HS-27A (cell line): Measurements from ENCODE around the gene UST.

ENCODE experiments used
- DNase-seq: peaks from one replicate; pipeline ENCODE4 v3.0.0-alpha.2; 2012; ENCODE audit warnings: low read depth, missing footprints

The UST gene, protein sequence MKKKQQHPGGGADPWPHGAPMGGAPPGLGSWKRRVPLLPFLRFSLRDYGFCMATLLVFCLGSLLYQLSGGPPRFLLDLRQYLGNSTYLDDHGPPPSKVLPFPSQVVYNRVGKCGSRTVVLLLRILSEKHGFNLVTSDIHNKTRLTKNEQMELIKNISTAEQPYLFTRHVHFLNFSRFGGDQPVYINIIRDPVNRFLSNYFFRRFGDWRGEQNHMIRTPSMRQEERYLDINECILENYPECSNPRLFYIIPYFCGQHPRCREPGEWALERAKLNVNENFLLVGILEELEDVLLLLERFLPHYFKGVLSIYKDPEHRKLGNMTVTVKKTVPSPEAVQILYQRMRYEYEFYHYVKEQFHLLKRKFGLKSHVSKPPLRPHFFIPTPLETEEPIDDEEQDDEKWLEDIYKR

DNA sequence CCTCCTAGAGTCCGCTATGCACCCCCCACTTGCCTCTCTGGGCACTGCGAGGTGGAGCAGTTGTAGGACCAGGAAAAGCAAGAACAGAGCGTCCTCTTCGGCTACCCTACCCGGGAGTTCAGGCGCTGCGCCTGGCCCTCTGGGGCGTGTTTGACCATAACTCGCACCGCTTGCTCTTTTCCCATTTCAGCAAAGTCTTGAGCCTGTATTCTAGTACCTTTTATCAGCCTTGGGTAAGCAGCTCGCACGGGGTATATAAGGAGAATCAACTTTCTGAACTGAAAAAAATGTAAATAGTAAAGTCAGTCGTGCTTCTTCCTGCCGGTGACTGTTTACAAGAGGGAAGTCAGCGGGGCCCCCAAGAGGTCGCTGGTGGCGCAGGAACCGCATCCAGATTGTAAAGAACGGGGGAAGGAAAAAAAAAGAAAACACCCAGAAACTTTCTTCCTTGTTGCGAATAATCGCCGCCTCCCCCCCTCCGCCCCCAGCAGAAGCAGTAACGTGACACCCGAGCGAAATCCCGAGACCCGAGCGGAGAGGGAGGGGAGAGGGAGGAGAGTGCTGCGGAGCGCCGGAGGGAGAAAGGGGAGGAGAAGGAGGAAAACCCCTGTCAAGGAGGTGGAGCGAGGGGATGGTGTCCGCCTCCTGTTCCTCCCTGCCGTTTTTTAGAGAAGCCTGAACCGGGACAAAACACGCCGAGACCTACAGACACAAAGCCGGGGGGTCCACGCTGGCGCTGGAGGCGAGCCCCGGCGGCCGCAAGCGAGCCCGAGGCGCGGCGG lies at the start of gene UST:
Gene UST (plus strand): TSS at position 668 of the 782 bp plus-strand sequence. CDS start 401 bp downstream, outside the sequence.
- peak; percentile 64 for DNase-seq

DNA sequence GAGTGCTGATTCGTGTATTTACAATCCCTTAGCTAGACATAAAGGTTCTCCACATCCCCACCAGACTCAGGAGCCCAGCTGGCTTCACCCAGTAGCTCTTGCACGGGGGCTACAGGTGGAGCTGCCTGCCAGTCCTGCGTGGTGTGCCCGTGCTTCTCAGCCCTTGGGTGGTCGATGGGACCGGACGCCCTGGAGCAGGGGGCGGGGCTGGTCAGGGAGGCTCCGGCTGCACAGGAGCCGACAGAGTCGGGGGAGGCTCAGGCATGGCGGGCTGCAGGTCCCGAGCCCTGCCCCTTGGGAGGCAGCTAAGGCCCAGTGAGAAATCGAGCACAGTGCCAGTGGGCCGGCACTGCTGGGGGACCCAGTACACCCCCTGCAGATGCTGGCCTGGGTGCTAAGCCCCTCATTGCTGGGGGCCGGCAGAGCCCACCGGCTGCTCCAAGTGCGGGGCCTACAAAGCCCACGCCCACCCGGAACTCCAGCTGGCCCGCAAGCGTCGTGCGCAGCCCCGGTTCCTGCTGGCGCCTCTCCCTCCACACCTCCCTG lies 48.9 kb upstream of the UST start:
- no peak for DNase-seq

DNA sequence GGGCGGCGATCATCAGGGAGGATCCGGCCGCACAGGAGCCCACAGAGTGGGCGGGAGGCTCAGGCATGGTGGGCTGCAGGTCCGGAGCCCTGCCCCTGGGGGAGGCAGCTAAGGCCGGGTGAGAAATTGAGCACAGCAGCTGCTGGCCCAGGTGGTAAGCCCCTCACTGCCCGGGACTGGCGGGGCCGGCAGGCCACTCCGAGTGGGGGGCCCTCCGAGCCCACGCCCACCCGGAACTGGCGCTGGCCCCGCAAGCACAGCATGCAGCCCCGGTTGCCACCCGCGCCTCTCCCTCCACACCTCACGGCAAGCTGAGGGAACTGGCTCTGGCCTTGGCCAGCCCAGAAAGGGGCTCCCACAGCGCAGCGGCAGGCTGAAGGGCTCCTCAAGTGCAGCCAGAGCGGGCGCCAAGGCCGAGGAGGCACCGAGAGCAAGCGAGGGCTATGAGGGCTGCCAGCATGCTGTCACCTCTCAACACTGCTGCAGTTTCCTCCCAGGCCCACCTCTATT lies 48.1 kb upstream of the UST start:
- DNase-seq: no peak

DNA sequence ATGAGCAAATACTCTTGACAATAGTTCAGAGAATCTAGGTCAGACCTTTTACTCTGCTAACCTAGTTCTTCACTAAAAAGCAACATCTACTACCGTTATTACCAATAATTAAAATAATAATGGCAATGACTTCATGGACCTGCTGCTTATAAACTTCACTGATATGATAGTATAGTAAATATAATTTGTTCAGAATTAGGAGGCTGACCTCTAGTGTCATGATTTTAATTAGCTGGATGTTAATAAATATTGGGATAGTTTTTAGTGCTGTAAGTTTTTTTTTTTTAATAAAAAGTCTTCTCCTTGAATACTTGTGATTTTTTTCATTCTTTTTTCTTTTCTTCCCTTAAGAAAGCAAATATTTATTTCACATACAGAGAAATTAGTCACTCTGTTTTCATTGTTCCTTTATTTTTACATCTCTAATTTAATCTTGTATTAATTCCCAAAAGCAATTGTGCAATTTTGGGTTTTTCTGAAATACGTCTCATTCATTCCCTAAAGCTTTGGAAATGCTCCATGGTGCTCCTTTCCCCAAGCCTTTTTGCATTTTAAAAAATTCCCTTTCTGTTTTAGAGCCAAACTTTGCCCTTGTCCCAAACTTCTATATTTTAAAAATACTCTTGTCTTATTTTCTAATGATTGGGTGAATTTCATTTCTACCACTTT lies 46.6 kb upstream of the UST start:
- no peak for DNase-seq

DNA sequence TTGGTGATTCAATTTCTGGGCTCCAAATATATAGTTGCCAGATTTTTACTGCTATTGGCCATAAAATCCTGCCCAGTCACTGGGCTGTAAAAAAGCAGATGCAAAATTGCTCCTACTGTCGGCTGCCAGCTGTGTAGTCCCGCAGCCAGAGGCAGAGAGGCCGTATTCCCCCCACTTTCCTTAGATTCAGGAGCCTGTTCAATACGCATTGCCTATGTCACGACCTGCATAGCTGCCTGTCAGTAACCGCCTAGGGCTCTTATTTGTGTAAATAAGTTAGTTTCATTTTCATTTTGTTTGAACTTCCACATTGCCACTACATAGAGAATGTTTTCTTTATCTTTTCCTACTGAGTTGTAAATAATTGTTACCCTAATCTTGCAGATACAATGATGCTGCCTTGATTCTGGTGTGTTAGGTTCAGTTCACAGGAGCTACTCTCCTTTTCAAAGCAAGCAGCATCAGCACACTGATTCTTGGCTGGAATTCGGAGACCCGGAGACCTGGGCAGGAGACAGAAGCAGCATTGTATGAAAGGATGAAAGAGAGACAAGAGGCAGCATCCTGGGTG lies 46.0 kb upstream of the UST start:
- DNase-seq: no peak

DNA sequence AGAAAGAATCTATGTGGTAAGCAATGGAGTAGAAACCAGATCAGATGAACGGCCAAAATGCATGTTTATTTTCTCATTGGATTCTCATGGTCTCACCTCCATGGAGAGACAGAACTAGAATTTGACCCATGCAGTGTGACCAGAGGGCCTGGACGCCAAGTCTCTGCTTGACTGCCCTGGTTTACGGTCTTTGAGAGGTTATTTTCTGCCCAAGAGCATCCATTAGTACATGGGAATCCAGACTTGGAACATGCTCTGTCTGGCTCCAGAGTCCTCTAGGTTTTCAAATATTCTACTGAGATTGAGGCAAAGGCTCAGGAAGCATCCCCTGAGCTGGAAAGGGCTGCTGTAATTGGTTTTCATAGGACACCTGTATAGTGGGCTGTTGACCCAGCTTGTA lies 45.5 kb upstream of the UST start:
- DNase-seq: no peak

DNA sequence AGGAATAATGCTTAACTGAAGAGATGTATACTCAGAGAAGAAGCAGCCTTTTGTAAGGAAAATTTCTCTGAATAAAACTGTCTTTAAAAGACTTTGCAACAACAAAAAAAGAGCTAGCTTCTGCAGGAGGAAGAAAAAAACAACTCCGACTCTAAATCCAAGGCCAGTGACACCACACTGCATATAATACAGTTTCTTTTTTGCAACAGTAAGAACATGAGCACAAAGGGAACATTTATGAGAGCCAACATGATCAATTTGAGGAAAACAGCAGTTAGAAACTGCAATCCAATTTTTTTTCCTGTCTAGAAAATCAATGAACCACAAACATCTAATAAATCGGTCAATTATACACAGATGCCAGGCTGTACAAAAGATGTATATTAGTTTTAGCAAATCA lies 42.9 kb upstream of the UST start:
- no peak for DNase-seq

DNA sequence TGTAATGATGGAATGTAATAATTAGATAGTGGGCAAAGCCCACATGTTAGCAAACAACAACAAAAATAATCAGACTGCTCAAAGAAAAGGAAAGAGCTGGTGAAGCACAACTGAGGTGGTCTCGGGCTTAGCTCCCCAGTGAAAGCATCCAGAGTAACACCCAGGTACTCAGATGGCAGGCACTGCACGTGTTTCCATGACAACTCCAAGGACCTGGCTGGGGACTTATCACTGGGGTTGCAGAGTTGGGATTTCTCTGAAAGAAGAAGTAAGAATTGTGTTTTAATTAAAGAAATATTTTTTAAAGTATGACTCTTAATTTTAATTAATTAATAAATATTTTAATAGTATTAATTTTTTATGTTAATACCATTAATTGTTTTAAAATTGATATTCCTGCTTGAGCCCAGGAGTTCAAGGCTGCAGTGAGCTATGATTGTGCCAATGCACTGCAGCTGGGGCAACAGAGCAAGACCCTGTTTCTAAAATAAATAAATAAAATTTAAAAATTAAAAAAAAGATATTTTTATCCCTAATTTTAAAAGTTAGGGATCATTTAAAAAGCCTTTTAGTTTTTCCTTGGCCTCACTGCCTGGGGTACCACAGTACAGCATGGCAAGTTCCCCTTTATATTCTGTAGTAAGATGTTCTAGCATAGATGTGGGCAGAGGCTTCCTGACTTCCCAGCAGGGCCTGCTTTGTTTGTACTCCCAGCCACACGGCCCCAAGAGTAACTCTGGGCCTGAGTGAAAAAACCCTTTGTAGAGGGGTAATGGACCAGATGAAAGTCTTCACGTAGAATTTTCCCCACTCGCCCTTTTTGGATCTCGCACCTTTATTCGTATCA lies 42.2 kb upstream of the UST start:
- no peak for DNase-seq

DNA sequence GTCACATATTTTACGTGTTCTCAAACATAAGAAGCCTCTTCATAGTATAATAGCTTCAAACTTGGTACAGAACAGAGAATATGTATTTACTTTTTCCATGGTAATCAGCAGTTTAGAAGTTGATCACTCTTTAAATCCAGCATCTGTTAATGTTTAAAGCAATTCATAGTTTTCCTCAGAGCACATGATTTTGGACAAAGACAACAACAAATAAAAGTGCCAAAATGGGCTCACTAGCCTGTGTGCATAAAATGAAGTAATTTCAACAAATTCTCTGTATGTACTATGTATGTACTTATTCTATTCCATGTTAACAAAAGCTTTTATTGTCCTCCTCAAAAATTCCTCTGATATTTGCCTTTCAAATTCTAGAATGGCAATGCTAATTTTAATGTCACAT lies 38.1 kb upstream of the UST start:
- DNase-seq: no peak

DNA sequence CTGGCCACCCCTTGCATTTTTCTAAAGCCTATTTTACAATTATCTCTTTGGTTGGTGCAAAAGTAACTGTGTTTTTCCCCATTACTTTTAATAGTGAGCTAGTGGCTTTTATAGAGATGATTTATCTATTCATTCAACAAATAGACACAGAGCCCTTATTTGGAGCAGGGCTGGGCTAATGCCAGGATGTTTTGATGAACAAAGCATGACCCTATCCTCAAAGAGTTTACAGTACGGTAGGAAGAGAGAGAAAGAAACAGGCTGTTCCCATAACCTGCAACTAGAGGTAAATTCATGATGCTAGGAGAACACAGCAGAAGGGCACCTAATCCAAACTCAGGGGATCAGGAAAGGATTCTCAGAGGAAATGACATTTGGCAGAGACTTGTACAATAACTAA lies 37.3 kb upstream of the UST start:
- DNase-seq: no peak

DNA sequence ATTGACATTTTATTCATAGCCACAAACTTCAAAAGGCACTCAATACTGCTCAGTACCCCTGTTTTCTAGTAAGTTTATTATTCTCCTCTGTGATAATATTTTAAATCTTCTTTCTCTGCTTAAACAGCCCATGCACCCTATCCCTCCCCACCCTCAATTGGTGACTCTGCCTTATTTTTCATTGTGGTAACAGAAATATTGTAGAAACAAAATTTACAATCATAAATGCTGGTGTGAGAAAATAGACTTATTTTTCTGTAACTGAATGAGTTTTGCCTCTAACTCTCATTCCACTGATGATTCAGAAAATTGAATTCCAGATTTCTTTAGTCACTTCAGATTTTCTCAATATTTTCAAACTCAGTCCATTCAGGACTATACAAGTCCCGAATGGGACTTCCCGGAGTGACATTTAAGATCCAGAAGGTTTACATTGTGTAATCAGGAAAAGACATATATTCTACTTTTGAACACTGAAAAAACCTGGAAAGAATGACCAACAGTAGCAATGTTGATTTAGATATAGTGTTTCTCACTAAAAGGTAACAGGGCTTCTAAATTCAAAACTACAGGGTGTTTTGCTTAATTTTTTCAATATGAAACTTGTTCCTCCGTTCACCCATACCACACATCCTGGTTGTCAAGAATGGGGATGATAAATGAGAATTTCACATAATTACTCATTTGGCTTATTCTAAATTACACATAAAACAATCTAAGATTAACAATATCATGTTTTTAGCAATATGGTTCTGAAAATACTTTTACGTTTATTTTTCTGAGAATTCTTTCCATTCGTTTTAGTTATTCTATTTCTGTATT lies 34.8 kb upstream of the UST start:
- DNase-seq: no peak

DNA sequence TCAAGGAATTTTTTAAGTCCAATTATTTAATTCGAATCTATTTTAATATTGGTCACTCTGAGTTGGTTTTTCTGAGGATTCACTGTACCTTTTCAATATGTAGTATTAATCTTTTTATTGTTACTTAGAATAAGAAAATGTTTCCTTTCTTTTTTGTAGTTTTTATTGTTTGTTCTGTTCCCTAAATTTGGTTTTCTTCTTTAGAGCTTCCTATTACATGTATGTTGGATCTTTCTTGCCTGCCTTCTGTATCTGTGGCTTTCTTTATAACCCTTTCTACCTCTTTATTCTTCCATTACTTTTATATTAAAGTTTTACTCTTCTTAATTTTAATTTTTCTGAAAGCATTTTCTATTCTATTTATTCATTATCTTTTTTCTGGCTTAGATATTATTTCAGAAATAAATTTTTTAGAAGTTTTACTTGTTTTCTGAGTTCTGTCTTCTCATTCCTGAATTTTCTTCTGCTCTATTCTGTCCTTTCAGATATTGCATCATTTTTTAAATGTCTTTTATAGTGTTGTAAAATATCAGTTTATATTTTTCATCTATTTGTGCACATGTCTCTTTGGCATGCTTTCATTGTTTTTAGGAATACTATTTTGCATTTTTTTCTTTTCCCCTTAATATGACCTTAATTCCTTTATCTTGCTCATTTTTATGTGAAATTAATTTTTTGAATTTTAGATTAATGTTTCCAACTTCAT lies 33.6 kb upstream of the UST start:
- DNase-seq: no peak

DNA sequence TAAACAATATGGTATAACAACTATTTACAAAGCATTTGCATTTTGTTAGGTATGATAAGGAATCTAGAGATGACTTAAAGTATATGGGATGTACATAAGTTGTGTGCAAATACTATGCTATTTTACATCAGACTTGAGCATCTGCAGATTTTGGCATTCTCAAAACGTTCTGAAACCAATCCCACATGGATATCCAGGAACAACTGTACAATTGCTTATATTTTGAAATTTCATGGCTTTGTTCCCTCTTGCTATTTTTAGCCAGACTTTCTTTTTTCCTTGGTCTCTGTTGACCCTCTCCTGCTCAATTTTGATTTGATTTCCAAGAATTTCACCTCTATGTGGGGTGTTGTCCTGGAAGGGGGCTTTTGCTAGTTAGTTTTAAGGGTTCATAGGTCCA lies 32.9 kb upstream of the UST start:
- no peak for DNase-seq

DNA sequence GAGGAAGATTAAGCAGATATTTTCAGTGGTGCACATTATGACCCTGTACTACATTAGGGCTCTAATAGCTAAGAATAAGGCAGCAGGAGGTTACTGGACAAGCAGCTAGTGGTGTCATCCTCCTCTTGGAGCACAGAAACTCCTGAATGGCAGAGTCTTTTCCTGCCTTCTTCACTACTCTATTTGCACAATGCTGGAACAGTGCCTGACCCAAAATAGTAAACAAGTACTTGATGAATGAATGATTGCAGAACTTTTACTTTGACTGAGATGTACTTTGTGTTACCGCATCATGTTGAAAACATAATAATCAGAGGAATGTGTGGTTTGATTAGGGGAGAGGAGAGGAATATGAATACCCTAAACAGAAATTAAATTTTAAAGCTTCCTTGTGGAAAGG lies 30.0 kb upstream of the UST start:
- DNase-seq: no peak

DNA sequence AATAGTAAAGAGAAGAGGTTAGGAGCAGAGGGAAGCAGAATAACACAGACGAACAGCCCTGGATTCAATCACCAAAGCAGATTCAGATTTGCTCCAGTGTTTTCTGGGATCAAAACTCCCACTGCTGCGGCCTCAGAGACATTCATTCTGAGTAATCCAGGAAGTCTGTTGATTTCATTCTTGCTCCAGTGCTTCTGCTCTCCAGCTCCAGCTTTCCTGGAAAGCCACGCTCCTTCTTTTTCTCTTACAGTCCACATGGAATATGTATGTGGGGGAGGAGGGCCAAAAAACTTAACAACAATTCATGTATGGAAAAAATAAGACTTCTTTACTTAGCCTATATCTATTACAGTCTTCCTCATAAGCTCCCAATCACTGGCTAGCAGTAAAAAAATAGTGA lies 26.4 kb upstream of the UST start:
- no peak for DNase-seq

DNA sequence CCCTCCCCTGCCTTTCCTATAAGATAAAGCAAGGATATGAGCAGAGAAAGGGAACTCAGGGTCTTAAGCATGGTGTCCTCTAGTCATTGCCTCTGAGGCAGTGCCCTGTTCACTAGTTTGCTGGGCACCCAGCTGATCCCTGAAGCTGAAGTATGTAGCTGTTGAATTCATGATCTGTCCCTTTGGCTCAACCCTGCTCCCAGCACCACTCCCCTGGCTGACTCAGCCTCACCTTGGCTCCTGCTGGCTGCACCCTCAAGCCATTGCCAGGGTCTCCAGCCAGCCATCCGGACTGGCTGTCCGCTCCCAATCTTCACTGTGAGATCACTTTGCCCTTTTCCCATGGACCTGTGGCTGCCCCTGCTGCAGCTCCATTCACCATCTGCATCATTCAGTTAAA lies 25.9 kb upstream of the UST start:
- no peak for DNase-seq

DNA sequence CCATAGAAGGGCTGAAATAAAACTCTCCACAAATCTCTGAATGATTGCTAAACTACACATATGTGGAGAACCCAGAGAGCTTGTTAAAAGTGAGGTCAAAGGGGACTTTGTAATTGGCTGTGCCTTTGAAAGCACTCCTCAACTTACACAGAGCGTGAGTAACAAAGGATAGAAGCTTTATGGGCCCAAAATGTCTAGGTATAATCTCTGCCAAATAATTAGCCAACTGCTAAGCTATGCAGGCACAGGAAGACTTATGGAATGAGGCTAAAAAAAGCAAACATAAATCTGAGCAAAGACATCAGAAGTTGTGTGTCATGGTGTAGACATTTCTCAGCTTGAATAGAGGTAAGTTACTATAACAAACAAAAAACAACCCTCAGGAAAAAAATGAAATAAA lies 23.3 kb upstream of the UST start:
- DNase-seq: no peak

DNA sequence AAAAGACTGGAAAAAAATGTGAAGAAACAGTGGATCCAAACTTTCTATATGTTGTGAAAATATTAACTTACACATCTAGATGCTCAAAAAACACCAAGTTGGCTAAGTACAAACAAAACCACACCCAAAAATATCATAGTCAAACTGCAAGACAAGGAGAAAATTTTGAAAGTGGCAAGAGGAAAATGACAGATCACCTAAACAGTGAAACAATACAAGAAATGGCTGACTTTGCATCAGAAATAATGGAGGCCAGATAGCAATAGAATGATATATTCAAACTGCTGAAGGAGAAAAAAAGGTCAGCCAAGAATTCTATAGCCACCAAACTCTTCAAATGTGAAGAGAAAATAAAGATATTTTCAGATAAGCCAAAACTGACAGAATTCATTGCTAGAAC lies 22.4 kb upstream of the UST start:
- DNase-seq: no peak

DNA sequence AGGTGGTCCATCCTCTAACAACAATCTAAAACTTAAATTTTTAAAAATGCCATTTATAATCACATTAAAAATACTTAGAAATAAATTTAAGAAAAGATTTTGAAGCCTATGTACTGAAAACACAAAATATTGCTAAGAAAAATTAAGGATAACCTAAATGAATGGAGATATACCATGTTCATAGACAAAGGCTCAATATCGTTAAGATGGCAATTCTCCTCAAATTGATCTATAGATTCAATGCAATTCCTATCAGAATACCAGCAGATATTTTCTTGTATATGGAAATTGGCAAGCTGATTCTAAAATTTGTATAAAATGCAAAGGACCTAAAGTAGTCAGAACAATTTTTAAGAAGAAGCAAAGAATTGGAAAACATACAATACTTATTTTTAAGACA lies 19.7 kb upstream of the UST start:
- no peak for DNase-seq

DNA sequence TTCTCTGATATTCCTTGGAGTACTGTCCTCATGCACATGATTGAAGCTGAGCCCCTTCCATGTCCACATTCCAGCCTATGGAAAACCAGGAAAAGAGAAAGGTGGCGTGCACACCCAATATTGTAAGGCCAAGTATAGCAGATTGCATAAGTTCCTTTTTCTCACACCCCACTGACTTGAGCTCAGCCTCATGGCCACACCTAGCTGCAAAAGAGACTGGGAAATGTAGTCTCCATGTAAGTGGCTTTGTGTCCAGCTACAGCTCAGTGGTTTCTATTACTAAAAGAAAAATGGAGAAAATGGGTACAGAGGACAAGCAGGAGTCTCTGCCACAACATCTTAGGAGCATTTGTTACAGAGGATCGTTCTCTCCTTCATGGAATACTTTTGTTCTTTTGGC lies 10.8 kb upstream of the UST start:
- no peak for DNase-seq
